GM19238 (cell line): ENCODE measurements around the gene KRTCAP2.

Experiments used
- DNase-seq: peaks from one replicate; pipeline ENCODE4 v3.0.0; 2011; ENCODE audit warnings: low spot score; ENCODE audit not compliant: insufficient read length

The KRTCAP2 gene

DNA sequence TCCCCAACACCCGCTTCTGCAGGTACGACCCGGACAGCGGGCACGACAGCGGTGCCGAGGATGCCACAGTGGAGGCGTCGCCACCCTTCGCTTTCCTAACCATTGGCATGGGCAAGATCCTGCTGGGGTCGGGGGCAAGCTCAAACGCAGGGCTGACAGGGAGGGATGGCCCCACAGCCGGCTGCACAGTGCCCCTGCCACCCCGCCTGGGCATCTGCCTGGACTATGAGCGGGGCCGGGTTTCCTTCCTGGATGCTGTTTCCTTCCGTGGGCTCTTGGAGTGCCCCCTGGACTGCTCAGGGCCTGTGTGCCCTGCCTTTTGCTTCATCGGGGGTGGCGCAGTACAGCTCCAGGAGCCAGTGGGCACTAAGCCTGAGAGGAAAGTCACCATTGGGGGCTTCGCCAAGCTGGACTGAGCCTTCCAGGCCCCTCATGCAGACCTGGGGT lies 10.7 kb upstream of the KRTCAP2 start:
- no peak for DNase-seq

- DNase-seq = no peak
Measured at GRCh38 chr1:155182052-155182550, 9.0 kb upstream of the KRTCAP2 start.

DNA sequence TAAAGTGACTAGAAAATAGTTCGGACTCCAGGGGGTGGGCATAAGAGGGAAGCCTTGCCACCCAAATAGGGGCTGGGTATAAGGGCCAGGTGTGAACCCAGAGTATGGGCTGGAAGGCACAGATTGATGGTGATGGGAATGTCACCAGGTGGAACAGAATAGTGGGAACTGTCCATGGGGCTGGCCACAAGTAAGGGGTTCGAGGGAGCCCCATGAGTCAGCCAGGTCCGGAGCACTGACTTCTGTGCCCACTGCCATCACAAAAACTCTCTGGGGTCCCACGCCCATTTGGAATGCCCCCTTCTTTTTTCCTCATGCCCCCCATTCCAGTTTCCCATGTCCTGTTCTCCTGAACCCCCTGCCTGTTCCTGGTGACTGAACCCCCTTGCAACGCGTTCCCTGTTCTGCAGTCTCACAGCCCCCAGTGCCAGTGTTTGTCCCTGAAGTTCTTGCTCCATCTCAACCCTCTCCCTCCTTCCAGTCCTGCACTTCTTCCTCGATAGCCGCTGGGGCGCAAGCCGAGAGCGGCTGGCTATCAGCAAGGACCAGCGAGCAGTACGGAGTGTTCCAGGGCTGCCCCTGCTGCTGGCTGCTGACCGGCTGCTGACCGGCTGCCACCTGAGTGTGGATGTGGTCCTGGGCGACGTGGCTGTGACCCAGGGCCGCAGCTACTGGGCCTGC lies 8.4 kb upstream of the KRTCAP2 start:
- no peak for DNase-seq

- no peak for DNase-seq
Measured at GRCh38 chr1:155179112-155180031, 6.3 kb upstream of the KRTCAP2 start.

GRCh38 chr1:155178441-155179111 lies 5.5 kb upstream of the KRTCAP2 start:
- no peak for DNase-seq

DNA sequence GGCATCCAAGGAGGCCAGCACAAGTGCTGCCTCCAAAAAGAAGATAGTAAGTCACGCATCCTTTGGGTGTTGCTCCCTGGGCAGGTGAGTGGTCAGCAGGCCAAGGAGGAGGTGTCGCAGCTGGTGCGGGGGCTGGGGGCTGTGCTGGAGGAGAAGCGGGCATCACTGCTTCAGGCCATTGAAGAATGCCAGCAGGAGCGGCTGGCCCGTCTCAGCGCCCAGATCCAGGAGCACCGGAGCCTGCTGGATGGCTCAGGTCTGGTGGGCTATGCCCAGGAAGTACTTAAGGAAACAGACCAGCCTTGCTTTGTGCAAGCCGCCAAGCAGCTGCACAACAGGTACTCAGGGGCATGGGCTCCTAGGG lies 4.8 kb upstream of the KRTCAP2 start:
- DNase-seq = no peak

GRCh38 chr1:155177192-155177917 lies 4.3 kb upstream of the KRTCAP2 start:
- DNase-seq = no peak

DNA sequence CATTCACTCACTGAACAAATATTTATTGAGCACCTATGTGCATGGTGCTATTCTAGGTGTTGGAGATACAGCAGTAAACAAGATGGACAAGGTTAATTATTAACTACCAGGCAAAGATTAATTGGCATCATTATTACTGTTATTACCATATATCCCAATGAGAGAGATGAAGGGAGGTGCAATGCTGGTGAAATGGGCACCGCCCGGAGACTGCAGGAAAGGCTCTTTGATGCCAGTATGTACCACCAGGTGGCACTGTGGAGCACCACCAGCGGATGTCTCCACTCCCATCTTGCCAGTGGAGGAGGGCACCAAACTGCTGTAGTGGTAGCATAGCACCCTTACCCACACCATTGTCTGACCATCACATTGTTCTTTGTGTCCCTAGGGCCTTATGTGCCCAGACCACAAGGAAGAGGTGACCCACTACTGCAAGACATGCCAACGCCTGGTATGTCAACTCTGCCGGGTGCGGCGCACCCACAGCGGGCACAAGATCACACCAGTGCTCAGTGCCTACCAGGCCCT lies 3.5 kb upstream of the KRTCAP2 start:
- peak; percentile 95 for DNase-seq

- no peak for DNase-seq
Measured at GRCh38 chr1:155175927-155176371, 2.8 kb upstream of the KRTCAP2 start.

GRCh38 chr1:155175281-155175926 lies 2.3 kb upstream of the KRTCAP2 start:
- DNase-seq = no peak

DNA sequence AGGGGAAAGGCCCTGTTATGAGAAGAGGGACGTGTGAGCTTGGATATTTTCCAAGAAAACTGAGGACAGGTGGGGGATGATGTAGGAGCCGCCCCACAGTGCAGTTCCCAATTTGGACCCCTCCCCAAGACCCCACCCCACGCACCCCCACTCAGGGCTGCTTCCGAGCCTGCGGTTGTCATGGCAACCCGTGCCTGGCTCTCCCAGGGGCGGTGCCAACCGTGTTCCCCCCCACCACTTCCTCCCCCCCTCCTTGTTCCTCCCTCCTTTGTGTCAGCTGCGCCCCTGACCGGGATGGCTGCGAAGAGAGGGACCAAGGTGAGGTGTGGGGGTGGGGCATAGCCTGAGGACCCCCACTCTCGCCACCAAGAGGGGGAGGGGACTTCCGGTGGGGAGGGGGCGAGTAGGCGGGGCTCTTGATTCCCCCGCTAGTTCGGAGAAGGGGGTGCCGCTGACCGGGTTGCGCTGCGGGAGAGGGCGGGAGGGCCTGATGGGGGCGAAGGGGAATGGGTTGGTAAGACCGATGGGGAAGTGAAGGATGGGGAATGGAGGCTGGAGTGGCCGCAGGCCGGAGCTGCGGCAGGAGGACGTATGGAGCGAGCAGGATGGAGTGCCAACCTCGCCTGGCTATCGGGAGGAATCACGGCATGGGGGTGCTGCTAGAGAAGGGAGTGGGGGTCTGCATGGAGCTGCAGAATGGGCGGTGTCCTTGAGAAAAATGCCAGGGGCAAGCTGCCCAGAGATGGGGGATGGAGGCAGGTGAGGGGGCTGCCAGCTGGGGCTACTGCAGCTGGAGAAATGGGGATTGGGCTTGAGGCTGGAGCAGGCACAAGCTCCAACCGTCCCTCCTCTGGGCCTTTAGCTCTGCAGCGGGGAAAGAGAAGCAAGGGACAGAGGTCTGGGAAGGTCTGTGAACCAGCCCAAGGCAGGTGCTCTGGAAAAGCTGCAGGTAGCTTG lies 1.5 kb upstream of the KRTCAP2 start:
- DNase-seq = no peak

DNA sequence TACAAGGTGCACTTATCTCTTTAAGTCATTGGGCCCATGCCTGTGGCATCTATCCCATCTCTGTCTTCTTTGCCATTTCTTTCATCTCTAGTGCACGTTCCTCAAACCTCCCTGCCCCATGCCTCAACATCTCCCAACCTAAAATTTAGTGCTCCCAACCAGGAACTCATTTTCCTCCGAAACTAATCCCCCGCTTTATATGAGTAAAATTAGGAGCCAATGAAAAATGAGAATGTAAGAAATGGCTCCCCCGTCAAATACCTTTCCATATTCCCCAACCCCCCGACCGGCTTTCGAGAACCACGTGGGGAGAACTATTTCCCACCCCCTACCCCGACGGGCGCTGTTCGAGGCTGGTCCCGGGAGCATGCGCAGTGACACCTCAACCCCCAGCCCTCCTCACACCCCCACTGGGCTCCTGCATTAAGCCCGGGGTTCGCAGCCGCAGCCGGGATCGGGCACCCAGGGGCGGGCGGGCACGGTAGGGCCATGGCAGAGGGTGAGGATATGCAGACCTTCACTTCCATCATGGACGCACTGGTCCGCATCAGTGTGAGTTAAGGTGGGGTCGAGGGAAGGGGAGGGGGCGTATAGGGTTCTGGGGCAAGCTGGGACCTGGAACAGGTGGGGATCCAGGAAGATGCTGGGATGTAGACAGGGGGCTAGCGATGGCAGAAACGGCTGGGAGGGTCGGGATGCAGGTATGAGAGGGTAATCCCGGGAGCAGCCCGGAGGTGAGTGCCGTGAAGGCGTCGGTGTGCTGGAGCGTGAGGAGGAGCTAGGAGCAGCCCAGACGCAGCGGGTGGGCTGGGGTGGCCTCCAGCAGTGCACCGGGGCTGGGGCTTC lies 597 bp upstream of the KRTCAP2 start, which contains the start of gene TRIM46:
TRIM46 (plus strand) TSS at position 372 of the 846 bp plus-strand sequence; CDS start at position 490, 118 bp downstream.
- DNase-seq = no peak

- DNase-seq = no peak
Measured at GRCh38 chr1:155171836-155172731, 1.0 kb downstream of the KRTCAP2 start.

GRCh38 chr1:155170806-155171205 lies 2.3 kb downstream of the KRTCAP2 start:
- no peak for DNase-seq

GRCh38 chr1:155170101-155170785 lies 2.9 kb downstream of the KRTCAP2 start:
- DNase-seq = no peak

DNA sequence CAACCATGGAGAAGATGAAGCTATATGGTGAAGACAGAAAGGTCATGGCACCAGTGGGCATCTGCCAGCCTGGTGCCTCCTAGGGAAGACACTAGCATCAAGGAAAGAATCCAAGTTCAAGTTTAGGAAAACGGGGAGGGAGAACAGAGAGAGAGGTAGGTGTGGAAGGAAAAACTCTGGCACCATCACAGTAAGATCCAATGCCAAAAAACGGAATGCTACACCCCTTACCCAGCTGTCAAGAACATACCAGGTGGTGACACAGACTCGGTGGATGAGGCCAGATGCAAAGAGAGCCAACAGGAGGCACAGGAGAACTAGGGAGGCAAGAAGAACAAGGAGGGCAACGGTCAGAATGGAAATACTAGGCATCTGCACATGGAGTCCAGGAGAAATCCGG lies 3.6 kb downstream of the KRTCAP2 start:
- no peak for DNase-seq
